Endodermal cell (in vitro differentiated cells): Measurements from ENCODE around the gene TRIO. TPM values are rescaled to one million over a fixed set of nuclear protein-coding genes. Genes with fewer than 3 reads are reported as not detected.

ENCODE experiments used
- DNase-seq: peaks from one replicate; pipeline ENCODE4 v3.0.0-alpha.2; 2017
- H3K27ac ChIP-seq: 2 replicates; pipeline ENCODE4 v1.5.1; 2013; ENCODE audit warnings: mild to moderate bottlenecking, low read depth, low read length, moderate library complexity
- H3K27me3 ChIP-seq: 2 replicates; pipeline ENCODE4 v1.6.1; 2013; ENCODE audit warnings: mild to moderate bottlenecking, low read length, moderate library complexity; ENCODE audit not compliant: insufficient read depth, control insufficient read depth, poor library complexity, severe bottlenecking
- H3K36me3 ChIP-seq: 2 replicates; pipeline ENCODE4 v1.7.0; 2013; ENCODE audit warnings: mild to moderate bottlenecking, low read length, moderate library complexity; ENCODE audit not compliant: control insufficient read depth, insufficient read depth
- H3K4me1 ChIP-seq: one replicate; pipeline ENCODE4 v1.7.0; 2013; ENCODE audit warnings: low read length; ENCODE audit not compliant: control insufficient read depth, insufficient read depth
- H3K4me3 ChIP-seq: 2 replicates; pipeline ENCODE4 v1.5.1; 2013; ENCODE audit warnings: mild to moderate bottlenecking, low read length, moderate library complexity
- H3K9ac ChIP-seq: 2 replicates; pipeline ENCODE4 v1.6.1; 2013; ENCODE audit warnings: mild to moderate bottlenecking, low read length, moderate library complexity; ENCODE audit not compliant: poor library complexity, severe bottlenecking; ENCODE audit errors: extremely low read depth
- H3K9me3 ChIP-seq: 2 replicates; pipeline ENCODE4 v1.6.1; 2013; ENCODE audit warnings: mild to moderate bottlenecking, low read length, moderate library complexity; ENCODE audit not compliant: control insufficient read depth
- H3K27ac Mint-ChIP-seq: 2 replicates; pipeline ENCODE4 v1.8.0; 2020; ENCODE audit warnings: mixed read lengths
- H3K27me3 Mint-ChIP-seq: 2 replicates; pipeline ENCODE4 v1.8.0; 2021; ENCODE audit warnings: mild to moderate bottlenecking, mixed read lengths; ENCODE audit not compliant: insufficient read depth
- H3K36me3 Mint-ChIP-seq: 2 replicates; pipeline ENCODE4 v1.8.0; 2020; ENCODE audit warnings: low read depth, mixed read lengths
- H3K4me1 Mint-ChIP-seq: 2 replicates; pipeline ENCODE4 v1.8.0; 2020; ENCODE audit warnings: mixed read lengths
- H3K4me3 Mint-ChIP-seq: 2 replicates; pipeline ENCODE4 v1.8.0; 2020; ENCODE audit warnings: mild to moderate bottlenecking, moderate library complexity, mixed read lengths
- H3K9me3 Mint-ChIP-seq: 2 replicates; pipeline ENCODE4 v1.8.0; 2020; ENCODE audit warnings: mild to moderate bottlenecking, mixed read lengths
- CTCF ChIP-seq: fragments of 200-600 bp; sonication (generic); conservative IDR thresholded peaks from 2 replicates; pipeline ENCODE4 v1.5.0; 2021; ENCODE audit warnings: antibody characterized with exemption, mild to moderate bottlenecking
- WGBS, 2 experiments: methylation state at CpG; one replicate each; pipeline versions ENCODE4 v1.1.5 to v1.1.7; 2013; ENCODE audit warnings: missing lambda C conversion rate in 2 of 2, mixed read lengths in 1 of 2; ENCODE audit not compliant: insufficient coverage in 1 of 2, insufficient read length in 1 of 2; 5-methylcytosine and 5-hydroxymethylcytosine counted together
- total RNA-seq, 2 donors: library from RNA; stranded (reverse); fragmentation: NEBNext Ultra II Directional in 1 of 2; extraction: Animal tissue kit (Norgen Biotek cat#: 25700) in 1 of 2; gene quantifications; 2 replicates in 1 of 2; 3 replicates in 1 of 2; pipeline ENCODE4 v1.2.1, GENCODE V29; 2021

Gene TRIO
- total RNA-seq, 2 donors from 2014 or later: 88.3 to 109 TPM

GRCh38 chr5:14148890-14149671 lies 5.9 kb downstream of the TRIO start:
- H3K9me3 ChIP-seq: no peaks in the 10 kb centered on the region
- no peaks in the 10 kb centered on the region for H3K27me3 ChIP-seq
- H3K4me1 Mint-ChIP-seq: peaks cover 60% of the 10 kb centered on the region
- H3K27ac ChIP-seq: no peak overlapping the region
- no peaks in the 10 kb centered on the region for H3K9me3 Mint-ChIP-seq
- peak overlapping the region; percentile 5 for H3K4me3 Mint-ChIP-seq
- H3K9ac ChIP-seq: no peak overlapping the region
- WGBS, 2 experiments: 77 to 85% methylated on average over 9 to 15 of the region's 15 CpGs
- H3K36me3 Mint-ChIP-seq: no peaks in the 10 kb centered on the region
- peak; percentile 68 for DNase-seq
- peak overlapping the region; percentile 62 for H3K27ac Mint-ChIP-seq
- H3K36me3 ChIP-seq: no peaks in the 10 kb centered on the region
- H3K27me3 Mint-ChIP-seq: no peaks in the 10 kb centered on the region
- TF ChIP-seq CTCF: no peak
- H3K4me3 ChIP-seq: no peak overlapping the region
- H3K4me1 ChIP-seq: peaks cover 16% of the 10 kb centered on the region

GRCh38 chr5:14149672-14150274 lies 6.6 kb downstream of the TRIO start:
- Histone ChIP-seq H3K9ac (no peak overlapping the region), H3K4me3 (no peak overlapping the region), H3K36me3 (no peaks in the 10 kb centered on the region), H3K27ac (no peak overlapping the region), H3K9me3 (no peaks in the 10 kb centered on the region), H3K4me1 (peaks cover 19% of the 10 kb centered on the region), H3K27me3 (no peaks in the 10 kb centered on the region)
- H3K4me1 Mint-ChIP-seq: peaks cover 65% of the 10 kb centered on the region
- 77 to 90% methylated on average over 1 to 3 of the region's 3 CpGs for WGBS, 2 experiments
- no peak overlapping the region for H3K4me3 Mint-ChIP-seq
- peak overlapping the region; percentile 62 for H3K27ac Mint-ChIP-seq
- no peaks in the 10 kb centered on the region for H3K36me3 Mint-ChIP-seq
- TF ChIP-seq CTCF: no peak
- DNase-seq: peak; percentile 57
- no peaks in the 10 kb centered on the region for H3K27me3 Mint-ChIP-seq
- no peaks in the 10 kb centered on the region for H3K9me3 Mint-ChIP-seq

- peaks cover 50% of the 10 kb centered on the region for H3K4me1 Mint-ChIP-seq
- H3K9me3 Mint-ChIP-seq: no peaks in the 10 kb centered on the region
- H3K36me3 ChIP-seq: no peaks in the 10 kb centered on the region
- no peak for DNase-seq
- H3K27ac Mint-ChIP-seq: no peak overlapping the region
- WGBS, 2 experiments: 92 to 95% methylated on average over 3 of the region's 3 CpGs
- H3K4me3 ChIP-seq: no peak overlapping the region
- no peak overlapping the region for H3K4me3 Mint-ChIP-seq
- H3K27ac ChIP-seq: no peak overlapping the region
- no peaks in the 10 kb centered on the region for H3K27me3 ChIP-seq
- no peaks in the 10 kb centered on the region for H3K27me3 Mint-ChIP-seq
- no peaks in the 10 kb centered on the region for H3K36me3 Mint-ChIP-seq
- no peaks in the 10 kb centered on the region for H3K9me3 ChIP-seq
- peaks cover 19% of the 10 kb centered on the region for H3K4me1 ChIP-seq
- TF ChIP-seq CTCF: no peak
- no peak overlapping the region for H3K9ac ChIP-seq
Measured at GRCh38 chr5:14151416-14151815, 8.3 kb downstream of the TRIO start.
